Nephron (organoid): ENCODE data around the gene CDH12.

Experiments used
- H3K27ac Mint-ChIP-seq, 3 experiments: 2 replicates each; pipeline ENCODE4 v1.8.0; 2020; ENCODE audit warnings: mixed read lengths in 3 of 3, mild to moderate bottlenecking in 2 of 3, moderate library complexity in 1 of 3
- H3K27me3 Mint-ChIP-seq: 2 replicates; pipeline ENCODE4 v1.8.0; 2021; ENCODE audit warnings: low read depth, mild to moderate bottlenecking, moderate library complexity, mixed read lengths
- H3K36me3 Mint-ChIP-seq: 2 replicates; pipeline ENCODE4 v1.8.0; 2020; ENCODE audit warnings: low read depth, mixed read lengths
- H3K4me1 Mint-ChIP-seq: 2 replicates; pipeline ENCODE4 v1.8.0; 2020; ENCODE audit warnings: mixed read lengths
- H3K4me3 Mint-ChIP-seq, 3 experiments: 2 replicates each; pipeline ENCODE4 v1.8.0; 2020; ENCODE audit warnings: mild to moderate bottlenecking in 3 of 3, mixed read lengths in 3 of 3, moderate library complexity in 2 of 3
- H3K9me3 Mint-ChIP-seq: 2 replicates; pipeline ENCODE4 v1.8.0; 2020; ENCODE audit warnings: mixed read lengths
- TF ChIP-seq, protein P1 (sequence below), 3 experiments: fragments of 200-600 bp; sonication (generic); IDR thresholded peaks; one replicate each; pipeline ENCODE4 v1.5.0; 2021; ENCODE audit warnings: antibody characterized with exemption in 3 of 3; ENCODE audit not compliant: unreplicated experiment in 3 of 3

CDH12 gene

DNA sequence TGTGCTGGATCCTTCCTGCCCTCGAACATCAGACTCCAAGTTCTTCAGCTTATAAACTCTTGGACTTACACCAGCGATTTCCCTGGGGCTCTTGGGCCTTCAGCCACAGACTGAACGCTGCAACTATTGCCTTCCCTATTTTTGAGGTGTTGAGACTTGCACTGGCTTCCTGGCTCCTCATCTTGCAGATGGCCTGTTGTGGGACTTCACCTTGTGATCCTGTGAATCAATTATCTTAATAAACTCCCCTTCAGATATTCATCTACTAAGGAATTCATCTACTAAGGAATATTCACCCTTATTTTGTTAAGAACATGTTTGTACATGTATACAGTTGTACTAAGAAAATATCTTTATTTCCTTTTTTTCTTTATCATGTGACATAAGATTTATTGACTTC lies 1079.7 kb downstream of the CDH12 start:
- Mint-ChIP-seq H3K27me3 (no peaks in the 10 kb centered on the region), H3K4me1 (no peaks in the 10 kb centered on the region), H3K27ac (no peak overlapping the region), H3K4me3 (no peak overlapping the region), H3K36me3 (no peaks in the 10 kb centered on the region), H3K9me3 (no peaks in the 10 kb centered on the region)
- TF ChIP-seq, protein P1, sequence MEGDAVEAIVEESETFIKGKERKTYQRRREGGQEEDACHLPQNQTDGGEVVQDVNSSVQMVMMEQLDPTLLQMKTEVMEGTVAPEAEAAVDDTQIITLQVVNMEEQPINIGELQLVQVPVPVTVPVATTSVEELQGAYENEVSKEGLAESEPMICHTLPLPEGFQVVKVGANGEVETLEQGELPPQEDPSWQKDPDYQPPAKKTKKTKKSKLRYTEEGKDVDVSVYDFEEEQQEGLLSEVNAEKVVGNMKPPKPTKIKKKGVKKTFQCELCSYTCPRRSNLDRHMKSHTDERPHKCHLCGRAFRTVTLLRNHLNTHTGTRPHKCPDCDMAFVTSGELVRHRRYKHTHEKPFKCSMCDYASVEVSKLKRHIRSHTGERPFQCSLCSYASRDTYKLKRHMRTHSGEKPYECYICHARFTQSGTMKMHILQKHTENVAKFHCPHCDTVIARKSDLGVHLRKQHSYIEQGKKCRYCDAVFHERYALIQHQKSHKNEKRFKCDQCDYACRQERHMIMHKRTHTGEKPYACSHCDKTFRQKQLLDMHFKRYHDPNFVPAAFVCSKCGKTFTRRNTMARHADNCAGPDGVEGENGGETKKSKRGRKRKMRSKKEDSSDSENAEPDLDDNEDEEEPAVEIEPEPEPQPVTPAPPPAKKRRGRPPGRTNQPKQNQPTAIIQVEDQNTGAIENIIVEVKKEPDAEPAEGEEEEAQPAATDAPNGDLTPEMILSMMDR (IDR thresholded peaks at IDR 0.05; ENCODE audit: unreplicated experiment in 3 of 3), result no peak

DNA sequence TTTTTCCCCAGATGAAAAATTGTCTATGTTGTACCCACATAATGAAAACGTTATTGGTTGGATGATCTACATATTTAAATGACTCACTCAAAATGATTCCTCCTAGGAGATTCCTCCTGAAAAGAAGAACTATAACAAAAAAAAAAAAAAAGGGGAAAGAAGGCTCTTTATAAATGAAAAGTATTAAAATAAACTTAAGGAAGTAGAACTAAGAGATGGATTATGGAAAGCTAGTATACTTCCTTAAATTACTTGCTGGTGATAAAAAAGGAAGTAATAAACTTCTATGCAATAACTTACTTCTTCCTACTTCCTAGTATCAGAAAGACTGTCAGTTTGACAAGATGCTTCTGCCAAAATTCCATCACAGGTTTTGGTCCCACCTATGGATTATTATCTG lies 1087.7 kb downstream of the CDH12 start:
- H3K27ac Mint-ChIP-seq, result no peak overlapping the region
- H3K9me3 Mint-ChIP-seq, result no peaks in the 10 kb centered on the region
- H3K36me3 Mint-ChIP-seq, result no peaks in the 10 kb centered on the region
- H3K27me3 Mint-ChIP-seq, result no peaks in the 10 kb centered on the region
- H3K4me3 Mint-ChIP-seq, result no peak overlapping the region
- TF ChIP-seq, protein P1 (IDR thresholded peaks at IDR 0.05; ENCODE audit: unreplicated experiment in 3 of 3), result no peak
- H3K4me1 Mint-ChIP-seq, result no peaks in the 10 kb centered on the region

DNA sequence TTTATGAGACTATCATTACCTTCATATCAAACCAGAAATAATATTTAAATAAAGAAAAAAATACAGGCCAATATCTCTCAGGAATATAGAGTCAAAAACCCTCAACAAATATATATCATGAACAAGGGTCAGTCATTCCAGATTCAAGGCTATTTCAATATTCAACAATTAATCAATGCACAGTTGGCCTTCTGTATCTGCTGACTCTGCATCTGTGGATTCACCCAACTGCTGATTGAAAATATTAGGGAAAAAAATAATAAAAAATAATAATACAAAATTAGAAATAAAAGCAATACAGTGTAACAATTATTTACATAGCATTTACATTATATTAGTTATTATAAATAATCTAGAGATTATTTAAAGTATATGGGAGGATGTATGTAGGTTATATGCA lies 1114.0 kb downstream of the CDH12 start:
- H3K27me3 Mint-ChIP-seq, result no peaks in the 10 kb centered on the region
- H3K36me3 Mint-ChIP-seq, result no peaks in the 10 kb centered on the region
- no peaks in the 10 kb centered on the region for H3K9me3 Mint-ChIP-seq
- H3K4me3 Mint-ChIP-seq, result no peak overlapping the region
- H3K27ac Mint-ChIP-seq, result no peak overlapping the region
- H3K4me1 Mint-ChIP-seq, result peaks cover 9% of the 10 kb centered on the region
- TF ChIP-seq, protein P1 (IDR thresholded peaks at IDR 0.05; ENCODE audit: unreplicated experiment in 3 of 3), result no peak

DNA sequence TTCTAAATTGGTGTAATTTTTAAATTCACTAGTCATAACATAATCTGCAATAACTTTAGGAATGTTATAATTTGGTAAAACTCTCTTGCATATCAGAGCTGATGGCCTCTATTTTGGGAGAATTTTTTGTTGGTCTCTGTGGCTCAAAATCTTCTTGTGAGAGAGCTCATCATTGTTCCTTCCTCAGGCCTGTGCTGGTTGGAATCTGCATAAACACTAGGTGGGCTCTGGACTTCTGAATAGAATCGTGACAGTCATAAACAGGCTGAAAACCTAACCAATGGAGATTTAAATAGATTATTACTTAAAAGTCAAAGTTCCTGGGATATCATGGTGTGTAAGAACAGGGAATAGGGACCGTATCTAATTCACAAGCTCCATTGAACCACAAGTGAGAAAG lies 1129.6 kb downstream of the CDH12 start:
- Mint-ChIP-seq H3K4me3 (no peak overlapping the region), H3K4me1 (no peaks in the 10 kb centered on the region), H3K9me3 (no peaks in the 10 kb centered on the region), H3K27ac (no peak overlapping the region), H3K36me3 (no peaks in the 10 kb centered on the region), H3K27me3 (no peaks in the 10 kb centered on the region)
- TF ChIP-seq, protein P1 (IDR thresholded peaks at IDR 0.05; ENCODE audit: unreplicated experiment in 3 of 3), result no peak

DNA sequence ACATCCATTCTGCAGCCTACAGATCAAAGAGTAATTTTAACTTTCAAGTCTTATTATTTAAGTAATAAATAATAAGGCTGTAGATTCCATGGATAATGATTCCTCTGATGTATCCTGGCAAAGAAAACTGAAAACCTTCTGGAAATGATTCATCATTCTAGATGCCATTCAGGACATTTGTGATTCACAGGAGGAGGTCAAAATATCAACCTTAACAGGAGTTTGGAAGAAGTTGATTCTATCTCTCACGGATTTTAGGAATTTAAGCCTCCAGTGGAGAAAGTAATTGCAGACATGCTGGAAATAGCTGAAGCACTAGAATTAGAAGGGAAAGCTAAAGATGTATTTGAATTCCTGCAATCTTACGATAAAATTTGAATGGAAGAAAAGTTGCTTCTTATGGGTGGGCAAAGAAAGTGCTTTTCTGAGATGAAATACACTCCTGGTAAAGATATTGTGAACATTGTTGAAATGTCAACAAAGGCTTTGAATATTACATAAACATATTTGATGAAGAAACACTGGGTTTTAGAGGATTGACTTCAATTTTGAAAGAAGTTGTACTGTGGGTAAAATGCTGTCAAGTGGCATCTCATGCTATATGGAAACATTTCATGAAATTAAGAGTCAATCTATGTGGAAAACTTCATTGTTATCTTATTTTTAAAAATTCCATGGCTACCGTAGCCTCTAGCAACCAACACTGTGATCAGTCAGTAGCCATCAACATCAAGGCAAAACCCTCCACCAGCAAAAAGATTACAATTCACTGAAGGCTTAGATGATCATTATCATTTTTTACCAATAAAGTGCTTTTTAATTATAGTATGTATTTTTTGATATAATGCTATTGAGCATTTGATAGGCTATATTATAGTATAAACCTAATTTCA lies 1141.0 kb downstream of the CDH12 start:
- Mint-ChIP-seq H3K9me3 (peaks cover 3% of the 10 kb centered on the region), H3K36me3 (no peaks in the 10 kb centered on the region), H3K4me1 (no peaks in the 10 kb centered on the region), H3K27ac (no peak overlapping the region), H3K4me3 (no peak overlapping the region), H3K27me3 (no peaks in the 10 kb centered on the region)
- TF ChIP-seq, protein P1 (IDR thresholded peaks at IDR 0.05; ENCODE audit: unreplicated experiment in 3 of 3), result no peak

DNA sequence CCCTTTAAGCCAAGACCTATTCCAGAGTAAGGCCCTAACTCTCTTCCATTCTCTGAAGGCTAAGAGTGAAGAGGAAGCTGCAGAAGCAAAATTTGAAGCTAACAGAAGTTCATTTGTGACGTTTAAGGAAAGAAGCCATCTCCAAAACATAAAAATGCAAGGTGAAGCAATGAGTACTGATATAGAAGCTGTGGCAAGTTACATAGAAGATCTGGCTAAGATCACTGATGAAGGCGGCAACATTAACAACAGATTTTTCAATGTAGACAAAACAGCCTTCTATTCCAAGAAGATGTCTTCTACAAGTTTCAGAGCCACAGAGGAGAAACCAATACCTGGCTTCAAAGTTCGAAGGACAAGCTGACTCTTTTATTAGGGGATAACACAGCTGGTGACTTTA lies 1143.4 kb downstream of the CDH12 start:
- Mint-ChIP-seq H3K9me3 (no peaks in the 10 kb centered on the region), H3K4me3 (no peak overlapping the region), H3K4me1 (no peaks in the 10 kb centered on the region), H3K36me3 (no peaks in the 10 kb centered on the region), H3K27ac (no peak overlapping the region), H3K27me3 (no peaks in the 10 kb centered on the region)
- TF ChIP-seq, protein P1 (IDR thresholded peaks at IDR 0.05; ENCODE audit: unreplicated experiment in 3 of 3), result no peak
